Liver (tissue), 3 donors: ENCODE results near the gene DIPK2A.

Experiments
- ATF3 ChIP-seq: IDR thresholded peaks from 2 replicates; pipeline ENCODE4 v1.6.1; 2016; ENCODE audit warnings: antibody characterized with exemption
- CTCF ChIP-seq: fragments of 150-350 bp; IDR thresholded peaks from 2 replicates; pipeline ENCODE4 v1.5.1; 2017; ENCODE audit warnings: improper control_type of control experiment, low read depth, low read length; ENCODE audit not compliant: missing input control
- EGR1 ChIP-seq, 2 donors: IDR thresholded peaks; 2 replicates each; pipeline ENCODE4 v1.6.1; 2016 to 2018; ENCODE audit warnings: antibody characterized with exemption in 2 of 2, low read depth in 2 of 2
- FOXA1 ChIP-seq: IDR thresholded peaks from 2 replicates; pipeline ENCODE4 v1.6.1; 2016; ENCODE audit warnings: antibody characterized with exemption
- HNF4A ChIP-seq, 2 donors: conservative IDR thresholded peaks; 2 replicates each; pipeline ENCODE4 v1.6.1; 2016; ENCODE audit warnings: antibody characterized with exemption in 2 of 2, mild to moderate bottlenecking in 2 of 2
- JUND ChIP-seq, 2 donors: IDR thresholded peaks; 2 replicates each; pipeline ENCODE4 v1.6.1; 2016; ENCODE audit warnings: antibody characterized with exemption in 2 of 2
- MAX ChIP-seq: IDR thresholded peaks from 2 replicates; pipeline ENCODE4 v1.6.1; 2016; ENCODE audit warnings: antibody characterized with exemption
- NR2F2 ChIP-seq: IDR thresholded peaks from 2 replicates; pipeline ENCODE4 v1.6.1; 2016; ENCODE audit warnings: antibody characterized with exemption
- REST ChIP-seq: IDR thresholded peaks from 2 replicates; pipeline ENCODE4 v1.6.1; 2016; ENCODE audit warnings: antibody characterized with exemption, mild to moderate bottlenecking
- RXRA ChIP-seq, 2 donors: IDR thresholded peaks; 2 replicates each; pipeline ENCODE4 v1.6.1; 2017 to 2018; ENCODE audit warnings: antibody characterized with exemption in 2 of 2, mild to moderate bottlenecking in 1 of 2
- SP1 ChIP-seq: IDR thresholded peaks from 2 replicates; pipeline ENCODE4 v1.6.1; 2018; ENCODE audit warnings: antibody characterized with exemption, mild to moderate bottlenecking
- TAF1 ChIP-seq: conservative IDR thresholded peaks from 2 replicates; pipeline ENCODE4 v1.6.1; 2016; ENCODE audit warnings: antibody characterized with exemption, mild to moderate bottlenecking
- YY1 ChIP-seq: IDR thresholded peaks from 2 replicates; pipeline ENCODE4 v1.6.1; 2016; ENCODE audit warnings: antibody characterized with exemption, mild to moderate bottlenecking
- ZBTB33 ChIP-seq: IDR thresholded peaks from 2 replicates; pipeline ENCODE4 v1.6.1; 2016; ENCODE audit warnings: antibody characterized with exemption
- donor health status: healthy.
- donor health status: healthy.

GRCh38 chr3:143991713-143992112 lies 20.1 kb downstream of the DIPK2A start:
- TF ChIP-seq CTCF (no peak), RXRA (IDR thresholded peaks at IDR 0.05) (no peak), TAF1 (no peak), MAX (no peak), ATF3 (no peak), JUND (IDR thresholded peaks at IDR 0.05) (no peak), HNF4A (conservative IDR thresholded peaks at IDR 0.05) (no peak), SP1 (no peak), REST (no peak), YY1 (no peak), EGR1 (IDR thresholded peaks at IDR 0.05; ENCODE audit: low read depth in 2 of 2) (no peak), ZBTB33 (no peak), NR2F2 (no peak), FOXA1 (no peak)
